Stimulated activated CD4-positive, alpha-beta T cell treated with anti-CD3 and anti-CD28 coated beads, Interleukin-12 subunit alpha, Interleukin-12 subunit beta, amount 100 ng/mL, for 48 hours (primary cell): Measurements from ENCODE around the gene AQP12B.
"Not testable (repeated sequence)": the region's sequence is repeated elsewhere in the genome, so short reads cannot be mapped to it uniquely, and the experiment has no call there.

Experiments
- DNase-seq, 3 donors: peaks; one replicate each; pipeline ENCODE4 v3.0.0-alpha.2; 2020; ENCODE audit warnings: low read depth in 2 of 3, low spot score in 1 of 3

The AQP12B gene

DNA sequence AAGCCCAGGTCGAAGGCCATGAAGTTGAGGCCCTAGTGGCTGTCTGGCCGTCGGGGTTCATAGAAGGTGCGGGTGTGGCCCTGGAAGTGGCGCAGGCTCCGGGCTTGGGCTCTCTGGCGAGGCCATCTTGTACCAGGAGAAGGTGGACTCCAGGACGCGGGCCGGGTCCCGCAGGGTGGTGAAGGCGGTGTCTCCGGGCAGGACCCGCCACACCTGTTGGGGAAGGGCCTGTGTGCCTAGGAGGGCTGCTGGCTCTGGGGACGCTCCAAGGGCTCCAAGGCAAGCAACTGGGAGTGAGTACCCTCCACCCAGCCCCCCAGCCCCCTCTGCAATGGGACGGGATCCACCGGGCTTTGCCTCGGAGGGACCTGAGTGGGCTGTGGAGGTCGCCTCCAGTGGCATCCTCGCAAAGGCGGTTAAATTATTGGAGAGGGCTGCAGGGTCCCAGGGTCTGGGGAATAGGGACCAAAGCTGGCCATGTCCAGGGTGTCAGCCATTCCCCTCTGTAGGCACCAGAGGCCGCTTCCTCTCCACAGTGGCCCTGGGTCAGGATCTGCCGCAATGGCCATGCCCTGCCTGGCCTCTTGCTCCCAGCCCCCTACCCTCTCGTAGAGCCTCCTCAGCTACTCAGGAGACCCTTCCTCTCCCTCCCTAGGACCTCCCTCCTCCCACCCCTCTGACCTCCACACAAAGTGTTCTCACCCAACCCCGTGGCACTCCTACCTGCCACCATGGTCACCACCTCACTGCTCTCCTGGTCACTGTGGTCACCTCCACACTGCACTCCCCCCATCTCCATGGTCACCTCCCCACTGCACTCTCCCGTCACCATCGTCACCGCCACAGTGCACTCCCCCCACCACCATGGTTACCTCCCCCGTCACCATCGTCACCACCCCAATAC is 19.3 kb upstream of the AQP12B start:
- DNase-seq: no peak

DNA sequence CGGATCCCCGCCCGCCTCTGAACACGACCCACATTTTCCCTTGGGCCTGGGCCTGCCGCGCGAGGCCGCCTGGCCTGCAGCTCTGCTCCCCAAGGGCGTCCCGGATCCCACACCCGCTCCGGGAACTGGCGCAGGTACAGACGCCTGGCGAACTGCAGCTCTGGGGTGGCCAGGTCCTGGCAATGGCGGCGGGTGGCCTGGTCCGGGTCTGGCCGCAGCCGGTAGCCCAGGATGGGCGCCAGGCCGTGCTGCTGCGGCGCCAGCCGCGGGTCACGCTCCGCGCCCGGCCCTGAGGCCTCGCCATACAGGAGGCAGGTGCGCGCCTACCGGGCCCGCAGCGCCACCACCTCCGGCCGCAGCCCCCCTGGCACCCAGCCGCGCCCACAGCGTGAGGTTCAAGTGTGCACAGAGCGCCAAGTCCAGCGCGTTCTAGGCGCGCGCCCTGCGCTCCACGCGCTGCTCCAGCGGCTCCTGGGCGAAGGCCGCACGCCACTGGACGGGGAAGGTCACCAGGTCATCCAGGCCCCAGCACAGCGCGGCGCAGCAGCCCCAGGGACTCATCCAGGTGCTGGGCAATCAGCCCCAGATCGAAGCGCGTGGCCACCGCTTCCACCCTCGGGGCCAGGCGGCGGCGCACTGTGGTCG is 18.5 kb upstream of the AQP12B start:
- DNase-seq: no peak

DNA sequence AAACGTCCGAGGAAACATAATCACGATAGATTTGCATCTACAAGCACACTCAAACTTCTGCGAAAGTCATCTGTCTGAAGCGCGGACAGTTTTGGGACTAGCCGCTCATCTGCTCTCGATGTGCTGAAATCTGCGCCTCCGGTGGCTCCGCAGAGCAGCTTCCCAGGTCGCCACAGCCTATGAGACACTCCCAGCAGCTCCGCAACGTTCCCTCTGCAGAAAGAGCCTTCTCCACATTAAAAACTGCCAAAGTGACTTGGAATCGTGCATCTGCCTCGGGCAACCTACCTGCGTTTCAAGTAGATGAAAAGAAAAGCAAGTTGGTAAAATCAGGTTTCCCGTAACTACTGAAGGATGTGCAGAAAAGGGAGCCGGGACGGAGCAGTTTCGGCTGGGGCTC is 17.9 kb upstream of the AQP12B start:
- DNase-seq: not testable (repeated sequence)

DNA sequence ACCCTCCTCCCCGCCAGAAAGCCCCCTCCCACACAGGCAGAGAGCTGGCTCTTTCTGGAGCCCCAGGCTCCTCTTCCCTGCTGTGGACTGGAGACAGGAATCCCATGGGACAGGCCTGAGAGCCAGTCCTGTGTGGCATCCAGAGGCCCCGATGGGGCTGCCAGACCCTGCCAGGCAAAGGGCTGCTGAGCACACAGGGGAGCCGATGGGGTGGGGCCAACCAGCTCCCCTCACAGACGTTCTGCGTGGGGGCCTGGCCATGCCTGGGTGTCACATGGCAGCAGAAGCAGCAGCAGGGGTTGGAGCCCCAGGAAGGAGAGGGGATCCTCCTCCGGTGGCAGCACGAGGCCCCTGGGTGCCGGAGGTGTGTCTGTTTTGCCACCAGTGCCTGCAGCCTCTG is 17.1 kb upstream of the AQP12B start:
- DNase-seq: not testable (repeated sequence)

DNA sequence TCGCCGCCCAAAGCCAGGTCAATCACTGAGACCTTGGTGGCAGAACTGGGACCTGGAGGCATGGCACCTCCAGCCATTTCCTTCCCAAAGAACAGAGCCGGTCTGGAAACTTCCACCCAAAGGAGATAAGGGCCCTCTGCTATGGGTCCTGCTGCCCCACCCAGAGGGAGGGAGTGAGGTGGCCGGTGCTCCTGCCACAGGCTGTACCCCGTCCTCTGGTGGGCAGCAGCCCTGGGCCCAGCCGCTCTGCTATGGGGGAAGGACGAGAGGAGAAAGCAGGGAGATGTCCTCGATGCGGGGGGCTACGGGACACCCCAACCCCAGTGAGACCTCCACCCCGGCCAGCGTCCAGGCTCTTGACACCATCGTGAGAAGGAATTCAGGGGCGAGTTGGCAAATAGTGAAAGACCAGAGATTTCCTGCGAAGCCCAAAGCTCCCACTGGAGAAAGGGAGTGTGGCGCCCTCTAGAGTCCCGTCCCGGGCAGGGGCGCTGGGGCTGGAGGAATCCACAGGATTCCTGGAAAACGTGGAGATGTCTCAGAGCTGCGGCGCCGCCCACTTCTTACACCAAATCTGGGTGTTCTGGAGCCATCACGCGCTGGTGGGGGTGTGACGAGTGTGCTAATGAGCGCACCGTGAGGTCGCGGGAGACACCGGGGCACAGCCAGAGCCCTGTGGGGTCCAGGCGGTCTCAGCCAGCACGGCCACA is 16.3 kb upstream of the AQP12B start:
- DNase-seq: not testable (repeated sequence)

DNA sequence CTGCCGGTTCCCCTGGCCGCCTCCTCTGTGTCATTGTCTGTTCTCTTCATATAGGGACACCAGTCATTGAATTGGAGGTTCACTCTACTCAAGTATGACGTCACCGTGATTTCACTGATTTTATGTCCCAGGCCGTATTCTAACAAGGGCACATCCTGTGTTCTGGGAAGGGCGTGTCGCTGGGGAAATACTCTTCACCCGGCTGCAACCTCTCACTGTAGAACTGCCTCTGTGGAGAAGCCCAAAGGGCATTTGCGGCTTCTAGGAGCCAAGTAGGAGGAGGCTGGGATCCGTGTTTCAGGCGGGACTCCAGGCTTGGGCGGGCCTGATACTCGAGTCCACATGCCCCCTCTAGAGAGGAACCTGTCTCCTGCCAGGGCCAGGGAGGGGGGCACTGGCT is 13.8 kb upstream of the AQP12B start:
- DNase-seq: not testable (repeated sequence)

DNA sequence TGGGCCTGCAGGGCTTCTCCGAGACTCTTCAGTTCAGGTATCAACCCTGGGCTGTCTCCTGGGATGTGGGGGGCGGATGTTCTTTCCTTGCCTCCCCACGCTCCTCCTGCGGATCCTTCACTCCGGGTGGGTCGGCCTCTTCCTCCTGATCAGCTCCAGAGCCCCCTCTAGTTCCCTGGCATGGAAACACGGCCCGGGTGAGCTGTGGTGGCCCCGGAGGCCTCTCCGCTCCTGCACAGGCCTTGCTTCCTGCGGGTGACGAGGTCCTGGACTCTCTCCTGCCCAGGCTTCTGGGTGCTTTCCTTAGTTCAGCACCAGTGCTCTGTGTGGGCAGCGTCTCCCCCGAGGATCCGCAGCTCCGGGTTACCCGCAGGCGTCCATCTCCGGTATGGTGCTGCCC is 12.9 kb upstream of the AQP12B start:
- DNase-seq: not testable (repeated sequence)

DNA sequence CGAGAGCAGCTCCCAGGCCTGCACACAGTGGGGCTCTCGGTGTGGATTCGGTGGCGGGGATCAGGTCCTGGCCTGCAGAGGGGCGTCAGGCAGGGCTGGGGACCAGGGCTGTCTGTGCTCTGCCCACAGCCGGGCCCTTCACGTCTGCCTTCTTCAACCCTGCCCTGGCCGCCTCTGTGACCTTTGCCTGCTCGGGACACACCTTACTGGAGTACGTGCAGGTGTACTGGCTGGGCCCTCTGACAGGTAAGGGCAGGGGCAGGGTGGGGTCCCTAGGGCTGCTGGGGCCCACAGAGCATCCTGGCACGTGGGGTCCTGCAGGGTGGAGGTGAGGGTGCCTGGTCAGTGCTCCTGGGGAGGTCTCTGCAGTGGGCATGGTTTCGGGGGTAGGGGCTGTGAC is 11.6 kb upstream of the AQP12B start:
- DNase-seq: not testable (repeated sequence)

DNA sequence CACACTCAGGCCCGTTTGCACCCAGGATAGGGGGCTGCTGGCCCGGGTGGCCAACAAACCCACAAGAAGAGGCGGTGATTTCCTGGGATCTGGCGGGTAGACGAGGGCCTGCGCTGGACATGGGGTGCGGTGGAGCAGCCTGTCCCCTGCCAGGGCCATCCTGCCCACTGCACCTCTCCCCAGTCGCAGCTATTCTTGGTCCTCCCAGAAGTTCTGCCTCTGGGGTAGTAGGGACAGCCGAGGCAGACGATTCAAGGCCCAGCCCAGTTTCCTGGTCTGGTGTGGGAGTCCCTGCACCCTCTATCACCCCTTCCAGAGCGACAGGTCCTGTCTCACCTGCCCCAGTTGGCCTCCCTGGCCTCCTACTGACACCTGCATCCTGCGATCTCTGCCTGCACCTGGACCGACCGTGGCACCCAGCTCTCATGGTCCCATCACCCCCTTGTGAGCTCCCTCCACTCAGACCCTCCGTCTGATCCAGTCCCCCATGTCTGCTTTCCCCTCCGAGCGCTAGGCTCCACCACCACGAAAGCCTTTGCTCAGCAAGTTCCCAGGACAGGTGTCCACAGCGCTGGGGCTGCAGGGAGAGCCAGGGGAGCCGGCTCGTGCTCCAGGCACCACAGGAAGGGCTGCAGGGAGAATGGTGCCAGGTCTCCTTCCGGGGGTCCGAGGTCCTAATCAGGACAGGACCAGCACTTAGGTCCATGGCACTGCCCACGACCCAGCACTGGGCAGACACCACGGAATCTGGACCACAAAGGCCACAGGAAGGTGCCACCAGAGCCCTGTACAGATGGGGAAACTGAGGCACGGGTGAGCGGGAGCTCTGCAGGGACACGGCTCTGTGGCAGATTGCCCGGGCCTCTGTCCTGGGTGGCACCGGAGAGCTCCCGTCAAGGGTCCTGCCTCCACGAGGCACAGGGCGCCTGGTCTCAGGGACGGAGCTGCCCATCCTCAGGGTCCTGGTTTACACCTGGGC is 10.2 kb upstream of the AQP12B start:
- not testable (repeated sequence) for DNase-seq

DNA sequence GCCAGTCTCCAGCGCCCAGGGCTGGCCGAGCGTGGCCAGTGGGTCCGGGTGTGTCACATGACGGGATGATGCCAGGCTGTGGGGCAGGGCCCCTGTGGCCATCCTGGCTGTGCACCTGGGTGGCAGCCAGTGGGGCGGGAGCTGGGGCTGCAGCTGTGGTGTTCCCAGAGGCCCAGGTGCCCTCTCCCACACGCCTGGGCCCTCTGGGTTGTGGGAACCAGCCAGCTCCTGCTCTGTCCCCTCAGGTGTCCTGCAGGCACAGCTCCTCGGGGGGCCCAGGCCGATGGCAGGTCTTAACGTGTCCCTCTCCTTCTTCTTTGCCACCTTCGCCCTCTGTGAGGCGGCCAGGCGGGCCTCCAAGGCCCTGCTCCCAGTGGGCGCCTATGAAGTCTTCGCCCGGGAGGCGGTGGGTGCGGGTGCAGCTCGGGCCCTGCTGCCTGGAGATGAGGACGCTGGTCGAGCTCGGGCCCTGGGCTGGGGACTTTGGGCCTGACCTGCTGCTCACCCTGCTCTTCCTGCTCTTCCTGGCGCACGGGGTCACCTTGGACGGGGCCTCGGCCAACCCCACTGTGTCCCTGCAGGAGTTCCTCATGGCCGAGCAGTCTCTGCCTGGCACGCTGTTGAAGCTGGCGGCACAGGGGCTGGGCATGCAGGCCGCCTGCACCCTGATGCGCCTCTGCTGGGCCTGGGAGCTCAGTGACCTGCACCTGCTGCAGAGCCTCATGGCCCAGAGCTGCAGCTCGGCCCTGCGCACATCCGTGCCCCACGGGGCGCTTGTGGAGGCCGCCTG is 9.1 kb upstream of the AQP12B start, which contains the start of gene AQP12A:
Gene AQP12A (plus strand): TSS at position 236 of the 790 bp plus-strand sequence. CDS start 48 bp downstream, at position 284.
- not testable (repeated sequence) for DNase-seq

DNA sequence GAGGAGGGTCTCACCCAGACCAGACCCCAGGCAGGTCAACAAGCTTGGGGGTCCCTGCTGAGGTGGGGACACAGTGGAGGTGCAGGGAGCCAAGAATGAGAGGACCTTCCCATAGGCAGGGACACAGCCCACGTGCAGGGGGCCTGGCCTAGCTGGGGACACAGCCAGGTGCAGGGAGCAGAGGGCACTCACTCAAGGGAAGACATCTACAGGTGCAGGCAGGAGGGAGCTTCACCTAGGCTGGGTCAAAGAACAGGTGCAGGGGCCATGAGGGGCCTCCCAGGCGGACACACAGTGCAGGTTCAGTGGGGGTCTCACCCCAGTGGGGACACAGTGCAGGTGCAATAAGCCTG is 8.4 kb upstream of the AQP12B start:
- not testable (repeated sequence) for DNase-seq

DNA sequence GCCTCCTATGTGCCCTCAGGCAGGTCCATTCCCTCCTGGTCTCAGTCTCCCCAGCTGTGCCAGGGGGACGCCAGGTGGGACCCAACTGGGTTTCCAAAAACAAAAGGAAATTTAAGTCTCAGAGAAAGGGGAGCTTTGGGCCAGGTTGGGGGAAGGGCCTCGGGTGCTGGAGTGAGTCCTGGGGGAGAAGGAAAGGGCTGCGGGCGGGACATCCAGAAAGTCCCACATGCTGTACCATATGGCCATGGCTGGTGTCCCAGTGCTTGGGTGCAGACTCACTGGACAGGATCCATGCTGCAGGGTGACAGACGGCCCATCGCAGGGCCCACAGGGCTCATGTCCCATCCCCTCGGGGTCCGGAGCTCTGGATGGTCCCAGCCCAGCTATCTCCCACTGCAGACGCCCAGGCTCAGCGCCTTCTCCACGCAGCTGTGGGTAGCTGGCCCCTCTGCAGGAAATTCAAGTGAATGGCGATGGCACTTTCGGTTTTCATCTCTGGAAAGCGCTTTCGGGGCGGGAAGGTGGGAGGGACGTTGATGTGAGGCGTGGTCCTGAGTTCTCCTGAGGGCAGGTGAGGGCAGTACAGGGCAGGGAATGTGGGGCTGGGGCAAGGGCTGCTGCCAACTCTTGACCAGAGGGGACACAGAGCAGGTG is 7.9 kb upstream of the AQP12B start:
- DNase-seq: not testable (repeated sequence)

DNA sequence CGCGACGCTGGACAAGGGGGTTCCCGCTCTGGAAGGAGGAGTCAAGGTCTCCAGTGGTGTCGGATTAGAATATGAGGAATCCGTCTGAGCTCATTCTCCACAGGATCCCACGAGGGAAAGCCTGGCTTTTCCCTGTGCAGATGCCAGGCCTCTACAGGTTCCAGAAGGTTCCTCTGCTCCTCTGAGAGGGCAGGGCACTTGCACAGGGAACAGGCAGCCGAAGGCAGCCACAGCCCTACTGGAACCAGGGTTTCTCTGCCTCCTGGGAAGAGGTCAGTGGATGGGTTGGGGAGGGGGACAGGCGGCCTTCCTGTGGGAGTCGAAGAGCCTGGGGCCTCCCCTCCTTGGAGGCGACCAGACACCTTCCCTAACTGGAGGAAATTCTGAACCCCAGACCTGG is 7.3 kb upstream of the AQP12B start:
- no peak for DNase-seq

DNA sequence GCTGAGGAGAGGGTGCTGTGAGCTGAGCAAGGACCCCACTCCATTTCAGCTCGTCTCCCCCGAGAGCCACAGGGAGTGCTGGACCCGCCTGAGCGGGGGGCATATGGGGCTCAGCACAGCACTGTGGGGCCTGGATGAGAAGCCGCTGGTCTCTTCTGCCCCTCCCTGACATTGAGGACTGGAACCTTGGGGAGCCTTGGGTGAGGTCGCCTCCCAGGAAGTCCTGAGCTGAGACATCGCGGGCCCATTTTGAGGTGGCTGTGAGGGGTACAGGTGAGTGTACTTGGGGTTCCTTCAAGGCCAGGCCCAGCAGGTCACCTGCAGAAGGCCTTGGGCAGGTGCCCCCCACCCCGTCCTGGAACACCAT is 5.9 kb upstream of the AQP12B start:
- no peak for DNase-seq

DNA sequence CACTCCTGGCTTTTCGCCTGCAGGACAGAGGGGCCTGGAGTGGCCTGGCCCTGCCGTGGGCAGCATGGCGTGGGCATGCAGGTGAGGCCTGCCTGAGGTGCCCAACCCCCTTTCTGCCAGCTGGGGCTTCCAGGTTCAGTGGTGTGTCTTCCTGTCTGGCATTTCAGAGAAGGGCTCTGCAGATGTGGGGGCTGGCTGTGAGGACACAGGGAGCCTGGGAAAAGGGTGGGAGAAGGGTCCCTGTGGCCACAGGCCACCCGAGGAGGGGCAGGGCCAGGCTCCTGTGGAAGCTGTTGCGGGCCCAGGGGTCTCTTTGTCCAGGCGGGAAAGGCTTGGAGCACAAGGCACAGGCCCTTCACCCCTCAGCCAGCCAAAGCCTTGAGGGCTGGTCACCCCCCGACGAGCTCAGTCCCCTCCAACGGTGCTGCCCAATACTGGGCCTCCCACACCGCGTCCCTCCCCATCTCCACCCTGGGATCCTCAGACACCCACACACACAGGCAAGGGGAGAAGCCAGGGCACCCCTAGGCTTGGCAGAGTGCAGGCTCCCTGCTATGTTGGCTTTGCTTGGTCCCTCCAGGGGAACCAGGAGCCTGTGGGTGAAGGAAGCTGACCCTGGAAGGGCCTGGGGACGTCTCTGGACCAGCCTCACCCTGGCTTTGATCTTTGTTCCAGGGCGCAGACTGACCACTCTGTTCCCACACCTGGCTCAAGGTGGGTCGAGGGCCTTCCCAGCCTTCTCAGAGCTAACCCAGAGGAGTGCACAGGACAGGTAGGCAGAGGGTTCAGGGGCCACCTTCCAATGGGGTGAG is 5.3 kb upstream of the AQP12B start:
- no peak for DNase-seq

DNA sequence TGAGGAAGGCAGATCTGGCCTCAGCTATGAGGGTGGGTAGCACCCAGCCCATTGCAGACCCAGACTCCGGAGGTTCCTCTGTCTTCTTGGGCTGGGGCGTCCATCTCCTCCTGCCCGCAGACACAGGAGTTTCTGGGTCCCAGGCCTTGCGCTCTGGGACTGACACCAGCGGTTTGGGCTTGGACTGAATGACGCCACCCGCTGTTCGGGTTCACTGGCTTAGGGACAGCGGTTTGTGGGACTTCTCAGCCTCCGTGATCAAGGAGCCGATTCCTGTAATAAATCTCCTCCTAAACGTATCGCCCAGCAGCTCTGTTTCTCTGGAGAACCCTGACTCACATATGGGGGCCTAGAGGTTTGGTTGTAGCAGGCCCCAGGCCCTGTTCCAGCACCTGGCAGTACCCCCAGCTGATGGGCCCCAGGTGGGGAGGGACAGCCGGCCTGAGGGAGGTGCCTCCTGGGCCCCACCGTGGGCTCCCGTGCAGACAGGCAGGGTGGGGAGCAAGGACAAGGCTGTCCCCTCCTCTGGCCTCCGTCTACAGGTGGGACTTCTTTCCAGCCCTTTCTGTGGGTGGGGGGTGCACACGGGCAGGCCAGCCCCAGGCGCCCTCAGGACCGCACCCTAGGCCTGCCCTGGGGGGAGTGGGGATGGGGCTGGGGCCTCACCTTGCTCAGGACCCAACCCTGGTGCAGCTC is 4.5 kb upstream of the AQP12B start:
- DNase-seq: no peak

DNA sequence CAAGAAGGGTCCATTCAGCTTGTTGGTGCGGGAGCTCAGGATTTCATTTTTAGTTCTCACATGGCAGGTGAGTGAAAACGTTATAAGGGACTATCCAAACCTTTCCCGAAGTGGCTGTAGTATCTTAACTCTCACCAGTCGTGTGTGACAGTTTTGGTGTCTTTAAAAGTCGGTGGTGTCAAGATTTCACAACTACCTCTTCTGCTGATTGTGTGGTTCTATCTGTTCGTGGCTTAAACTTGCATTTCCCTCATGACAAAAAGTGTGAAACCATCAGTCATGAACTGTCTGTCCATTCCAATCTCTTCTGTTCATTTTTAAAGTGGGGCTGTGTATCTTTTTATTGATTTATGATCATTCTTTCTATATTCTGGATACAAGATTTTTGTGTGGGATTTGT is 3.8 kb upstream of the AQP12B start:
- DNase-seq: no peak

DNA sequence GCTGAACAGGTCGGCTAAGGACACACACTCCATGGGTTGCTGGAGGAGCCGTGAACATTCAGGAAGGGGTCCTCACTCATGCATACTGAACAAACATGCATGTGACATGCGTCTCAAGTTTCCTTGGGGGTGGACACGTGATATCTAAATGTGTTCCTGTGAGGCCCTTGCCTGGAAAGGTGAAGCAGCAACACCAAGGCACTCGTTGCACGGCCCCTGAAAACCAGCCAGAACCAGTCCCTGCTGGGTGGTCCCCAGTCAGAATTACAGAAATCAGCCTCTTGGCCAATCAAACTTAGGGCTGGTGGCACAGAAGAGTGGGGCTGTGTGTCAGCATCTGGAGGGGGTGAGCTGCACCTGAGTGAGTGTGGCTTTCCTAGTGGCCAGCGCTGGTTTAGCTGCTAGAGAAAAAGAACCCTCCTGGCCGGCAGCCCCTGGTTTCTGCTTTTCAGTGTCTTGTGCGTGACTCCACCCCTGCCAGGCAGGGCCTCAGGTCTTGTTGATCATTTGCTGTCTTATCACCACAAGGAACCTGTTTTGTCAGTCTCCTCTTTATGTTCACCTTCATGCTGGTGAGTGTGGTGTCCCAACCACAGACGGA is 3.2 kb upstream of the AQP12B start:
- no peak for DNase-seq
